HG03175 (cell line): ENCODE data around the gene MRC1.
A peak's percentile ranks its signal among the peaks of the same experiment; 100 is the strongest.

ENCODE experiments used
- ATAC-seq: cut with Tn5 transposase; IDR thresholded peaks from one replicate; pipeline ENCODE4 v1.9.1; 2021; ENCODE audit warnings: mild to moderate bottlenecking, moderate library complexity; ENCODE audit not compliant: unreplicated experiment

The MRC1 gene

DNA sequence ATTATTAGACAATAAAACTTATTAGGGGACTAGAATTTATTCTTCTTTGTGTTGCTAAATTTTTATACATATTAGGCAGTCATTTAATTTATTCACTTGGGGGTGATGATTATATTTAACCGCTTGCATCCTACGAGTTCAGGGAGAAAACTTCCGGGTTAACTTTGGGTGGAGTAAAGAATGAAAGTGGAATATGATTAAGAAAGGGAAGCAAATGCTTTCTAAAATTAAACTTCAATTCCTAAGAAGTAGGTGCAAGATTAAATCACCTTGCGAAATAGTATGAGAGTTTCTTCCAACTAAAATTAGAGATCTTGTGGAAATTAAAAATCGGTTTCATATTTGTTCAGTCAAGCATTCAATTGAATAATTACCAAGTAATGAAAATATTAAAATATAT lies 33.5 kb downstream of the MRC1 start:
- ATAC-seq: no peak

- ATAC-seq: no peak
Measured at GRCh38 chr10:17847585-17848296, 38.6 kb downstream of the MRC1 start.

DNA sequence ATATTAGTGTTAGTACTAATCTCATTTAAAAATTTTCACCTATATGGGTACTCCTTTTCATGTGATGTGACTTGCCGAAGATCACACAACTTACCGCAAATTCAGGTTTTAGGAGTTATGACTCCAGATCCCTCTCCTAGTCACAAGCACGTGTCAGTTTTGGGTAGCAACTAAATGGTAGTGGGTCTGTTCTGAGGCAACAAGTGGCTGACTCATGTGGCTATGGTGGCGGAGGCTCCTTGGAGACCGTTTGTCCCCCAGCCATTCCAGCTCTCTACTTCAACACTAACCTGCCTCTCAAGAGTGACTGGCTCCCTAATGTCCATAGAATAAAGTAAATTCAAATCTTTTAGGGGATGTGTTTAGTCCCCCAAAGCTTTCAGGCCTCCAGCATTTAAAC lies 39.5 kb downstream of the MRC1 start:
- ATAC-seq: no peak

- ATAC-seq: no peak
Measured at GRCh38 chr10:17850501-17850900, 41.4 kb downstream of the MRC1 start.

- ATAC-seq: no peak
Measured at GRCh38 chr10:17851611-17852010, 42.5 kb downstream of the MRC1 start.

GRCh38 chr10:17854044-17854652 lies 45.0 kb downstream of the MRC1 start:
- ATAC-seq: peak; percentile 83

- ATAC-seq: no peak
Measured at GRCh38 chr10:17857040-17857439, 47.9 kb downstream of the MRC1 start.

DNA sequence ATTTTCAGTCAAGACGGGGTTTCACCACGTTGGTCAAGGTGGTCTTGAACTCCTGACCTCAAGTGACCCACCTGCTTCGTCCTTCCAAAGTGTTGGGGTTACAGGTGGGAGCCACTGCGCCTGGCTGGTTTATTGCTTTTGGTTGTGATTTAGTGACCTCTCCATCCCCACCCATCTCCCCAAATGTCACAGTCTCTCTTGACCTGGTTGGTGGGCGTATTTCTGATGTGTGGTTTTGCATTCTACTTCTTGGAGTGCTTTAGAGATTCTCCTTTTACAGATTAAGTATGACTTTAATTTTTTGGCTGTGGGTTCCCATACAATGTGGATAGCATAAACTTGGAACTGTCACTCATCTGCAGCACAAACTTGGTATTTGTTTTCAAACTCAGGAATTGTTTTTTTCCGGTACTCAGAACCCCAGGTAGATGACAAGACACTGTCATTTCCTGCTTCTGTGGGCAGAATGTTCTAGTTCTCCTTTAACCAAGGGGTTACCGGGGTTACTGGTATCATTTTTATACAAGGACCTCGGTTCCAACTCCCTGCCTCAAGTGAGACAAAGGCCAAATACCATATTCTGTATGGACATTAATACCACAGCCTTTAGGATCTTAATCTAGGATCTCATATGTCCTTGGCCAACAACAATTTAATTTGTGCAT lies 50.5 kb downstream of the MRC1 start:
- ATAC-seq: no peak

DNA sequence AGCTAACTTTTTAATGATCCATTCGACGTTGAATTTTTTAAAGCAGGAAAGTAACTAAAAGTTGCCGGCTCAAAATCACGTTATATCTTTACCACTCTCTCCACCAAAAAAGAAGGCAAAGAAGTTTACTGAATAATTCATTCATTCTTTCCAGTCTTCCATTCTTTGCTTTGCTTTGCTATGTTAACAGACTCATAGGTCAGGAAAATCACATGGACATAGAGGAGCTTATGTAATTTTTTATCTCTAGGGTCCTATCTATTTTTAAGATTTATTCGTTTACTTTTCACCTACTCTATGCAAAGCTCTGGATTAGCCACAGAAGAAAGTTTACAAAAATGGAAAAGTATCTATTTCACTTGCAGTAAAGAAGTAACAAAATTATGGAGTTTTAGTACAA lies 52.6 kb downstream of the MRC1 start:
- no peak for ATAC-seq

DNA sequence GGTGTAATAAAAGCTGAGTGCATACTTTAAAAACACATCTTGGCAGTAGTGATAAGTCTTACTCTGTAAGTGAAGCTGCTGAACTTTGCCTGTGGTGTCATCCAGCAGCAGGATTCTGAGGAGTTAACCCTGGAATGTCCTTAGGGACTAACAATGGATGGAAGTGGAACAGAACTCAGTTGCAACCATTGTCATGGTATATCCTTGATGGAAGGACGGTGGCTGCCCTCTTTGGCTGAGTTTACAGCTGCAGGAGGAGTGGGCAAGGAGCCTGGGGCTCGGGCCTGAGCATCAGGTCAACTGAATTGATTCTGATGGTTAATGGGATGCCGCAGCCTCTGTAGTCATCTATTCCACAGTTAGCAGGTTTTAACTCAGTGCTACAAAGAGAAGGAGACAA lies 56.2 kb downstream of the MRC1 start:
- no peak for ATAC-seq

GRCh38 chr10:17866346-17866745 lies 57.2 kb downstream of the MRC1 start:
- ATAC-seq: no peak

- ATAC-seq: no peak
Measured at GRCh38 chr10:17867056-17867455, 57.9 kb downstream of the MRC1 start.

DNA sequence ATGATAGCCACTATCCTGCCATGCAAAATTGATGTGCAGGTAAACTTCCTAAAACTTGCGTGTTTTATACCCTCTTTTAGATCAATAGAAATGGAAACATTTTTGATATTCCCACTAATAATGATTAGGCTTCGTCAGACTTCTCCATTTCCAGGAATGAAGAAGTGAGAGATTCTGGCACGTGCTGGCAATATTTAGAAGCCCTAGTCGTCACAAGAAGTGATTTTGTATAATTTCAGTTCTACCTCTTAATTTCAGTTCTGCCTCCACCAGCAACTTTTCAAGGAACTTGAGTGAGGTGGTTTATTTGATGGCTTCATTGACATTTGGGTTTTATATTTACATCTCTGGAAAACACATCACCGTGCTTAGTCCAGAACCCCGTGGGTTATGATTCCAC lies 61.9 kb downstream of the MRC1 start:
- ATAC-seq: no peak

DNA sequence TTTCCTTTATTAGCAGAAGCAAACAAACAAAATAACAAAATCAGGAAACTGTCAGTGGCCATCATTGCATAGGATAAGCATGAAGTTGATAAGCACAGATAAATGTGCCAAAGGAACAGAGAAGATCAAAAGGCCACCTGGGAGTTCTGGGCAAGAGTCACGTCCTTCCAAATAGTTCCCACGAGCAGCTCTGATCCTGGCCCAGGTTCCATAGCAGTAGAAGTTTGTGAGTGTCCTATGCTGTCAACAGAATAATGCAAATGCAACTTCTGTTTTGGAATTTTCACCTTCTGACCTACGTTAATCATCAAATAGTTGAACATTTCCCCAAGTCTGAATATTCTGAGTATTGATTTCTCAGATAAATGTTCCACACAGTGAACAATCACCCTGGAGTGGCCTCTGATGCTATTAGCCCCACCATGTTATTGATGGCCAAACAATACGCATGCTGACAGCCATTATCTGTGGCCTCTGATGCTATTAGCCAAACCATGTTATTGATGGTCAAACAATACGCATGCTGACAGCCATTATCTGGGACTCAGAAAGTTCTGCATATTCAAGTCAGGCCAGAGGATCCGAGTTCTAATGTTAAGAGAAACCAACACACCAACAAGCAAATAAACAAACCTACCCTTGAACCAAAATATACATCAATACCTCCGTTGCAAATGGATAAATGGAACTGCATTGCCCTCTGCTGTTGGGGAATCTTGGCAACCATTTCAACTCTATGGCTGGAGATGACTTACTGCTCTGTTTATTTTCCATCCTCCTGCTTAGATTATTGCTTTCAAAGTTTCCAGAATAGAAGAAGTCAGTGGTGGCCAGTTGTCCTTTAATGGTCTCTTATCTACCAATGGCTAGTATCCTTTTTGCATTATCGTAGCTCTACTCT lies 63.3 kb downstream of the MRC1 start:
- no peak for ATAC-seq

GRCh38 chr10:17873946-17874345 lies 64.8 kb downstream of the MRC1 start:
- ATAC-seq: no peak

DNA sequence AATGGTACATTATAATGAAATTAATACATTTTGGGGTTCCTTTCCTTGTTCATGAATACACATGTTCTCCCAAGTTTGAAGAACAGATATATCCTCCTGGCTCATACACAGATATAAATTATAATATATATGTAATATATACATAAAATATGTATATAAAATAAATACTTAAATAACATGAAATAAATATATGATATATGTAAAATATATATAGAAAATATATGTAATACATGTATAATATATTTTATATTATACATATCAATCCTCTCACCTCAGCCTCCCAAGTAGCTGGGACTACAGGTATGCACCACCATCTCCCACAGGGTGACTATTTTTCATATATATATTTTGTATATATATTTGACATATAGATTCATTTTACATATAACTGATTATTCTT lies 68.0 kb downstream of the MRC1 start:
- no peak for ATAC-seq

DNA sequence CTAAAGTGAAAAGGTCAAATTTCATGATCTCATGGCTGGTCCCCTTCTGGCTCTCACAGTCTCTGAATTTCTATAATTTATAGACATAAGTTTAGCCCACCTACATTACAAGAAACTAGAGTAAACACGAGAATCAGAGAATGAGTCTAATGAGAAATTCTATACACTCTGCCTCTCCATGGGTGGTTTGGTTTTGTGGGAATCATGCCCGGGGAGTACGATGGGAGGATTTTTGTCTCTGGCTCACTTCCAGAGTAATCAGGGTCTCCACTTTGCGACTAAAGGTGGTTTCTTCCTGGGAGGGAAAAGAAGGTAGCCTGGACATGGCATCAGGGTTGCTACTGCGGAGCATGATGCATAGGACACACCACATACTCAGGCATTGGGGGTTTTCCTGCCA lies 69.7 kb downstream of the MRC1 start:
- ATAC-seq: no peak

GRCh38 chr10:17880601-17881000 lies 71.5 kb downstream of the MRC1 start:
- no peak for ATAC-seq

GRCh38 chr10:17882557-17882956 lies 73.4 kb downstream of the MRC1 start:
- ATAC-seq: no peak

GRCh38 chr10:17883621-17884020 lies 74.5 kb downstream of the MRC1 start:
- no peak for ATAC-seq

GRCh38 chr10:17888189-17888588 lies 79.0 kb downstream of the MRC1 start:
- ATAC-seq: no peak
